DMS 273 (cell line): ENCODE results near the gene KIF17.
"Not testable (repeated sequence)": the region's sequence is repeated elsewhere in the genome, so short reads cannot be mapped to it uniquely, and the experiment has no call there.

Experiments used
- DNase-seq: peaks from one replicate; lab custom pipeline; 2025; ENCODE audit not compliant: unreplicated experiment; lab: John Stamatoyannopoulos, UW

Gene KIF17

DNA sequence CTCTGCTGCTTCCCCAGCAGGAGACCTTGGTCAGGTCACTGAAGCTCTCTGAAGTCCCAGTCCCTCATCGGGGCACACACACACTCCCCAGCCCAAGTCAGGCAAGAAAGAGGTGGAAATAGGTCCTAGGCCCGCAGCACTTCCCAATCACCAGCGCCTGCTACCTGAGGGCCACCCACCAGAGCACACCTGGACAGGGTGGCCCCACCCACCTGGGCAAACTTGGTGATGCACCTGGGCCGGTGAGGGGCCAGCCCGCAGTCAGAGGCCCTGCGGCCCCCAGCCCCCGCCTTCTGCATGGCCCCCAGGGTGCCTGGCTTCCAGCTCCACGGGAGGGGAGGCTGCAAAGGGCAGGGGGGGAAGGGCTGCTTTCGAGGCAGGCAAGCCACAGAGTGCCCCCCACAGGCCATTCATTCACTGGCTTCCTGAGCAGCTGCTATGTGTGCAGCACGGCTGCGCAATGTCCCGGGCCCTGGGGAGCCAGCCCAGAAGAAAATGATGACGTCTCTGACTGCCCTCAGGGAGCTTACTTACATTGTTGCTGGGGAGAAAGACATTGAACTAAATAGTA is 10.0 kb upstream of the KIF17 start:
- DNase-seq = peak; percentile 30

DNA sequence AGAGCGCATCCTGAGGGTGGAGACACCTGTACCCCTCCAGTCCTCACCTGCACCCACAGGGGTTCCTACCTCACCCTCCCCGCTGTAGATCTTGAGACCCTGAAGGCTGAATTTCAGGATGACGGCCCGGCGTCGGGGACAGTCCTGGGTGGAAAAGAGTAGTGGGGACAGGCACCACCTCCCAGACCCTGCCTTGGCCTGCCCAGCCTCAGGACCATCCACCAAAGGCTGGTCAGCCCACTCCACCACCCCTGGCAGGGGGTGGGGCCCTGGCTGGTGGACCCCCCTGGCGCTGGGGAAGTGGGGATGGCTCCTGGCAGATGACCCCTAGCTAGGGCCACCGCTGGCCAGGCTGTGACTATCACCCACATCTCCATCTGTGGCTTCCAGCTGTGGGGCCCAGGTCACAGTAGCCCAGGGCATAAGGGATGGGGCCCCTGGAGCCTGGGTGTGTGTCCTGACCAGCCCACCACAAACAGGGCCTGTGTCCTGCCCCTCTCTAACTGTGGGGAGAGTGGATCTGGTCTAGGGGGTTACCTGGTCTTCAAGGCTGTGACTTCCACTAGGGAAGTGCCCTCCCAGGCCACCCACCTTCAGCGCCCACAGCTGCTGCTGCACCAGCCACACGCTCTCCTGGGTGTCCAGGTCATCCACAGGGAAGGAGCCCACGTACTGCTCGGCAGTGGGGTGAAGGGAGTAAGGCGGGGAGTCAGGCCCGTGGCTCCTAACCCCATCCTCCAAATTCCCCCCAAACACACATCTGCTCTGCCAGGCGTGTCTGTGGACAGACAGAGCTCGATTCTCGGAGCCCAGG is 9.3 kb upstream of the KIF17 start:
- DNase-seq = no peak

DNA sequence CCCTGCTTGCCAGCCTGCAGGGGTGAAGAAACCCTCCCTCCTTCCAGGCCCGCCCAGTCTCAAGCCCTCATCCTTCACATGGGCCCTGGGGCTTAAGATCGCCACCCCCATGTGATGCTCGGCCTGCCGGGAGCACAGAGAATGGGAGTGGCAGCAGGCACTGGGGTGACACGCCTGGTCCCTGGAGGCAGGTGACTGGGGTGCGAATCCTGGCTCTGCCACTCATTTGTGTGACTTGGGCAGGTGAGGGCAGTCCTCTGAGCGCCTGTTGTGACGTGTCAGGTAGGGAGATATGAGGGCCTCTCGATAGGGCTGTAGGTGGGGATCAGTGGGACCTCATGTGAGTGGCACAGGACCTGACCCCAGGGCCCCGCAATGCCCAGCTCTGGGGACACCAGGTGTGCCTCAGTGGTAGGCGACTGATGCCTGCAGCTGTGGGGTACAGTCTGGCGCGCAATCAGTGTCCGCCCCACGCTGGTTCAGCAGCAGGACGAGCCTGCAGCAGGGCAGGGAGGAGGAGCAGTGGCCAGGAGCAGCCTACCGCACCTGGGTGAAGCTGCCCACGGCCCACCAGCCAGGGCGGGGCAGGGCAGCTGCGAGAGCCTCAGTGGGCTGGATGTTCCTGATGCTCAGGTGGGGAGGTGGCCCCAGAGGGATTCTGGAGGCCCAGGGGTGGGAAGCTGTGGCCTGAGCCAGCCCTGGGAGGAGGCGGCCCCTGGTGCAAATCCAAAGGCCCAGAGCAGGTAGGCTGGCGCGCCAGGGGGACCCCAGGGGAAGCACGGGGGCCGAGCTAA is 8.5 kb upstream of the KIF17 start:
- no peak for DNase-seq

DNA sequence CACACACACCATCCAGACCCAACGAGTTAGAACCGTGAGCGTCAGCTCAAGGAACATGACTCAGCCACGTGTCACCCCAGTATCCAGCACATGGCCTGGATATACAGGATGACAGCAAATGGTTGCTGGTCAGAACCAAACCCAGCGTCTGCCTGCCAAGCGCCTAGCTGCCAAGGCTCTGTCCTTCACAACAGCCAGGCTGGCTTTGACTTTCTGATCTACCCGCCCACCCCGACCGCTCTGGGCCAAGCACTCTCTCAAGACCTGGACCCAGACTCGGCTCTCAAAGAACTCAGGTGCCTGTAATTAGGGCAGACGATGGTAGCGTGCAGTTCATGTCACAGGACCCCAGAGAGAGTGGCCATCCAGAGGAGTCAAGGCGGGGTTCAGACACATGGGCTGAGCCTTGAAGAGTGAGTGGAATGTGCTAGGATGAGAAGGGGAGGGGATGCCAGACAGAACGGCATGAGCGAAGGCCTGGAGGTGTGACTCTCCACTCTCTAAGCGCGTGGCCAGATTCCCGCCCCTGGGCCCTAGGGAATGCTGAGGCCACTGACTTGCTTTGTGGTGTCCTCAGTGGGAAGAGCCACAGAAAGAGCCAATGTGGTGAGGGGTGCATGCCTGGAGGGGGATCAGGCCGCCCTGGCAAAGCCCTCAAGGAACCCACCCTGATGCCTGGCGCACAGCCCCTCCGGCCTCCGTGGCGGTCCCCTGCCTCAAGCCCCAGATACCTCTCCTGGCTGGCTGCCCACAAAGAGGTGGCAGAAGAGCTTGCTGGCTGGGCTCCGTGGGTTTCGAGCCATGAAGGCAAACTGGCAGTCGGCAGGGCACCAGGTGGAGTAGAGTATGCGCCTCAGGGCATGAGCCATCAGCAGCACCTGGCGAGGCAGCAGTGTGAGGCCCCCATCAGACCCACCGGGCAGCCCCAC is 7.6 kb upstream of the KIF17 start:
- no peak for DNase-seq

DNA sequence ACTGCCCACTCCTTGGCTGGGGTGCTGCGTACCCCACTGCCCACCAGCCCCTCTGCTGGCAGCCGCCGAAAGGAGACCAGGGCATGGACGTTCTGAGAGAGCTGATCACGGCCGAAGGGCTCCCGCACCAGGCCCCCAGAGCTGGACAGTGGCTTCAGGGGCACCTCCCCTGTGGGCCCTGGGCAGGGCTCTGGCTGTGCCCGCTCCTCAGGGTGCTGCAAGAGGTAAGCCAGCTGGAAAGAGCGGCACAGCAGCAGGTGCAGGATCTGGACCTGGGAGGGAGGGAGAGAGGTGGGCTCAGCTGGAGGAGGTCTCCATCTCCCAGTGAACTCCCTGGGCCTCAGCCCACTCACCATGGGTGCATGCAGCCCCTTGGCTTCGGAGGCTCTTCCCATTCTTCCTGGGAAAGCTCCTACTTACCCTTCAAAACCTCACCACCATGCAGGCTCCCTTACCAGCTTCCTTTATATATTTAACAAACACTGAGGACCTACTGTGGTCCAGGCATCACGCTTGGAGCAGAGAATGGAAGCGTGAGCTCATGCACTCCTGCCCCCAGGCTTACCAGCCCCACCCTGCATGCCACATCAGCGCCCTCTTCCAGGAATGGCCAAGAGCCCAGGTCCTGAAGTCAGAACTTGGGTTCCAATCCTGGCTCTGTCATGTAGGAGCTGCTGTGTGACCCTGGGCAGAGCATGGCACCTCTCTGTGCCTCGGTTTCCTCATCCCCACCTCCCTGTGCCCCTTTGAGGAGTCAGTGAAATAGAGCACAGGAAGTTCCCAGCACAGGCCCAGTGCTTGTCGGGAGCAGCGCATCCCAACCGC is 6.8 kb upstream of the KIF17 start:
- DNase-seq = no peak

DNA sequence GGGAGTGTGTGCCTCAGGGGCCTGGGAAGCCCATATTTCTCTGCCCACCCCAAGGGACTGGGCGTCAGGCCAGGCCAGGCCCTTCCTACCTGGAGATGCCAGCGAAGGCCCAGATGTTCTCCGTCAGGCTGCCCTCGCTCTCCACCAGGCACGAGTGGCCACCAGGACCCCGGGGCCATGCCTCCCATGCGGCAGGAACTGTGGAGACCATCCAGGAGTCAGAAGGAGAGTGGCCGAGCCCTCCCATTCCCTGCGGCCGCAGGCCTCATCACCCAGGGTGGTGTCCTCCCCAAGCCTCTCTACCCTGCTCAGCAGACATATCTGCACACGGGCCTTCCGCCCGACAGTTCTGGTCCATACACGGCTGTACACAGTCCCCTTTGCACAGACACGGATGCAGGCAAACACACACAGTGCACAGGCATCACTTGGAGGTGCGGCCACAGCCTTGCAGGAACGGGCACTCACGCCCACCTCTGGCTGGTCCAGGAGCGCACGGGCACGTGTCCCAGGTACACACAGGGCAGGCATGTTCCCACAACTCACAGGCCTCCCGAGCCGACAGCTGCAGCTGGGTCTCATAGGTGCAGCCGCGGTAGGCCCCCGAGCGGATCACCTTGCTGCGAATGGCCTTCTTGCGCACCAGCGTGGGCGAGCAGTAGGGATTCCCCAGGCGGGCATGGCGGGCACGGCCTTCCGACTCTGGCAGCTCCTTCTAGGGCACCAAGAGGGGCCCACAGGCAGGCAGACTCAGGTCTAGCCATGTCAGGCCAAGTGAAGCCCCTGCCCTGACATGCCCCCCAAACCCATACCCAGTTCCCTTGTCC is 5.9 kb upstream of the KIF17 start:
- no peak for DNase-seq

DNA sequence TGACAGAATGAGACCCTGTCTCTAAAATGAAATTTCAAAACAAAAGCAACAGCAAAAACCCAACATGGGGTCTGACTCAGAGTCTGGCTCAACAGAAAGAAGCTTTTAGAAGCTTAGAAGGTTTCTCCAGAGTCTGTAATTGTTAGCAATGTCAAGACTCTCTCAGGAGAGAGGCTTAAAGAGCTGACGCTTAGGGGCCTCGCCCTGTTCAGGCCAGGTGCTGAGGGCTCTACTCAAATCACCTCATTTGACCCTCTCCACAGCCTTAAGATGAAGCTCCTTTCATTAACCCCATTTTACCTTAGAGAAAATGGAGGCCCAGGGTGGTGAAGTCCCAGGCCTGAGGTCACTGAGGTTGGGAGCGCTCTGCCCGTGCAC is 5.3 kb upstream of the KIF17 start:
- no peak for DNase-seq

DNA sequence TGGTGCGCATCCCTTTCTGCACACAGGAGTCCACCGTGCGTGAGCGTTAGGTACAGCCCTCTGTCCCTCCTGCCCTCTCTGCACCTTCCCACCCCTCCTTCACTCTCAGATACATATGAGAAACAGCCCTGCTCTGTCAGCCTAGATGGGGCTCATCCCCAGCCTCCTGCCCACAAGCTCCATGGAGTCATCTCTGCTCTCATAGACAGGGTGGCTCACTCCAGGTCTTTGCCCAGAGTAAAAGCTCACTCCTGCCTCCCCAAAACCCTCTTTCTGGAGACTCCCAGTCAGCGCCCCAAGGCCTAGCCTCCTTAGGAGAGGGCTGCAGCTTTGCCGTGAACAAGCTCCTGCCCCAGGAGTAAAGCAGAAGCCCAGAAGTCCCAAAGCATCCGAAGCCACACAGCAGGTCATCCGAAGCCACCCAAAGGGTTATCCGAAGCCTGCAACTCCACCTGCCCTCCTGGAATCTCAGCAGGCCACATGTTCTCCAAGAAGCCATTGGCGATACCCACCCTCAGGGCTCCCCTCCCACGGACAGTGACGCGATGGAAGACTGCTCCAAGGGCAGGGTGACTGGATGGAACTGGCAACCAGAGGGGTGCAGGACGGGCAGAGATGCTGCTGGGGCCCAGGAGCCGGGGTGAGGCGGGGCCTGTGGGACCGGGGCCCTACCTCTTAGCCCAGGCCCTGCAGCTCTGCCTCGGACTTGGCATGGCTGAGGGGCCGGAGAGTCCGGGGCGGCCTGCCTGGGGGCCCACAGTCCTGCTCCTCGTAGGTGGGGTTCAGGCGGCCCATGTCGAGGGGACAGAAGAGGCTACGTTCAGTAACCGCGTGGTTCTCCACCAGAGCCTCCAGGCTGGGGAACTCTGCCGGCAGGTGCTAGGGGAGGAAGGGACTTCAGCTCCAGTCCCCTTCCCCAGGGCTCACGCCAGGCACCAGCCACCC is 3.6 kb upstream of the KIF17 start:
- no peak for DNase-seq

DNA sequence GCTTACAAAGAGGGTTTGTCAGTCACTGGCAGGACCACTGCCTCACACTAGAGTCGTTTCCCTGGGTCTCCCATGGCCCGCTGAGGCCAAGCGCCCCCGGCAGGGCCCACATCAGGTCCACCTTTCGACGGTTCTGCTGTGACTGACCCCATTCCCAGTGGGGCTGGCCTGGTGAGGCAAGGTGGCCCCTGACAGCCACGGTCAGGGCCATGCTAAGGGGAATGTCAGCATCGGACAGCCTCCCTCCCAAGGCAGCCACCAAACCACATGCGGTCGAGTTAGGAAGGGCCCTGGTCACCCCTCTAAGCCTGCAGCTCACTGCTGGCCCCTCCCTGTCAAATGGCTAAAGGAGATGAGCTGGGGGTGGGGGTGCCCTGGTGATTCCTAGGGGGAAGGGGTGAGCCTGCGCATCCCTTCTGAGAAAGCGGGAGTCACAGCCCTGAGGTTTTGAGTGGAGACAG is 2.9 kb upstream of the KIF17 start:
- no peak for DNase-seq

DNA sequence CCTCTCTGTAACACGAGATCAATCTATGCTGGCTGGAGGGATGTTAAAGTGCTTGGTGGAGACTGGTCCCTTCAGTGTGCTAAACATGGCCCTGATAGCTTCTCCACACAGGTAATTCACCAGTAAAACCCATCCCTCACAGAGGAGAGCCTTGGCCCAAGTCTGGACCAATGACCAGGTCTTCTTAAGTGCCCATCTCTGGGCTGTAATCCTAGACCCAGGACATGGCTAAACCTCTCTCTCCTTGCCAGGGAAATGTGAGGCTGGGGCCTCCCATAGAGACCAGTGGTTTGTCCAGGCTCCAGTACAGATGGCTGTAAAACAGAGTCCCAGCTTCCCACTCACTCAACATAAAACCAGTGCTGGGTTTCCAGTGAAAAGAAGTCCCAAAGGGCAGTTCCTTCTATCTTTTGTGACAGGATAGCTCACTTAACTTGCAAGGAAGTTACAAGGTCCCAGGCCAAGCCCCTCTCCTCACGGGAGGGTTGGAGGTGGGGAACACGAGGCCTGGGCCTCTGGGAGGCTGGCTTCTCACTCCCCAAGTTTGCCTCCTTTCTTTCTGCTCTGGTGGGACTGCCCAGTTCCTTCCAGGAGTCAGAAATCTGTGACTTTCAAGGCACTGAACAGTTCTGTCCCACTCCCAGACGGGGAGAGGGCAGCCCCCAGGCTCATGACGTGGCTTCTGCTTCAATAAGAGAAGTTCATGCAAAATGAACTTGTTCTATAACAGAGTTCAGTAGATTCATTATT is 2.2 kb upstream of the KIF17 start:
- DNase-seq = no peak

DNA sequence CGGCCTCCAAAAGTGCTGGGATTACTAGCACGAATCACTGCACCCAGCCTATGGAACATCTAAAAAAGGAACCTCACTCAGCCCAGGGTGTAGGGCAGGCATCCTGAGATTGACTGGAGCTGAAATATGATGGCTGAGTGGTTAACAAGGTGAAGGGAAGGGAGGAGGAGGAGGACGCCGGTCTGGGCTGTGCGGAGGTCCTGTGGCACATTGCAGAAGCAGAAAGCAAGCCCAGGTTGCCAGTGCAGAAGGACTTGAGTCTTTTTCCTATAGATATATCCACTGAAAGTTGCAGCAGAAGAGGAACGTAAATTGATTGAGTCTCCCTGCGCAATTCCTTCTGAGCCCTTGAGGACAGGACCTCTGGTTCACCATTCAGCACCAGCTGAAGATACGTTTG is 1.5 kb upstream of the KIF17 start:
- no peak for DNase-seq

DNA sequence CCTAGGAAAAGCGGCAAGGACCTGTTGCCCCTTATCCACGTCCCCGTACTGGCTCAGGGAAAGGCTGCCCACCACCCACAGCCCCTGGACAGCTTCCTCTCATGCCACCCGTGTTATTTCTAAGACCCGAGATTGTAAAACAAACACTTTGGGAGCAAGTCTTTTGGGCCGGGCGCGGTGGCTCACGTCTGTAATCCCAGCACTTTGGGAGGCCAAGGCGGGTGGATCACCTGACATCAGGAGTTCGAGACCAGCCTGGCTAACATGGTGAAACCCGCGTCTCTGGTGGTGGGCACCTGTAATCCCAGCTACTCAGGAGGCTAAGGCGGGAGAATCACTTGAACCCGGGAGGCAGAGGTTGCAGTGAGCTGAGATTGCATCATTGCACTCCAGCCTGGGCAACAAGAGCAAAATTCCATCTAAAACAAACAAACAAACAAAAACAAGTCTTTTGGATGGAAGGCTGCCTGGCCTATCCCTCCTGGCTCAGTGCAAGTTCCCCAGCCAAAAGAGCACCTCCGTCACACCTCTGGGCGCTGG is 606 bp upstream of the KIF17 start:
- not testable (repeated sequence) for DNase-seq

DNA sequence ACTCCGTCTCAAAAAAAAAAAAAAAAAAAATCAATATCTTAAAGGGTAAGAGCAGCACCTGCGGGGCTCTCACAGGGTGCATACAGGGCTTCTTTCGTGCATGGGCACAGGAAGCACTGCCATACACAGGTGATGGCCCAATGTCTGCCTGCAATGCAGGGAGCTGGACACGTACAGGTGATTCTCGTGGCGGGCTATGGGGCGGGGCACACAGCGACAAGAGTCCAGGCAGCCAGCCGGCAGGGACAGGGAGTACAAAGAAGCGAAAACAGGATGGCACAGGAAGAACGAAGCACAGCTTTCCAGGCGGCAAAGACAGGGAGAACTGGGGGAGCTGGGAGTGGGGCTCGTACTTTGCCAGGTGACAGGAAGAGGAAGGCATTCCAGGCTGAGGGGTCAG is 1.6 kb downstream of the KIF17 start:
- no peak for DNase-seq

DNA sequence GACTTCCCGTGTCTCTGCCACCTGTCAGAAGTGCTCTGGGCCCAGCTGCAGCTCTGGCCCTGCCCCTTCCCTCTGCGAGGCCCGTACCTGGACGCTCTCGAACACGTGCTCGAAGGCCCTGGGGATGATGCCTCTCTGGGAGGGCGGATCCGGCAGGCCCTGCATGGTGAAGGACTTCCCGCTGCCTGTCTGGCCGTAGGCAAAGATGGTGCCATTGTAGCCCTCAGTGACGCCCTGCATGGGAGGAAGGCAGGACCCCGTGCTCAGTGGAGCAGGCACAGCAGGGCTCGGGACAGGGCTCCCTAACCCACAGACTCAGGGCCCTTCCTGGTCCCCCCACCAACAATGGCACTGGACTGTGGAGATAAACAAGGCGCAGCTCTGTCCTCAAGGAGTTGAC is 2.4 kb downstream of the KIF17 start:
- DNase-seq = no peak

DNA sequence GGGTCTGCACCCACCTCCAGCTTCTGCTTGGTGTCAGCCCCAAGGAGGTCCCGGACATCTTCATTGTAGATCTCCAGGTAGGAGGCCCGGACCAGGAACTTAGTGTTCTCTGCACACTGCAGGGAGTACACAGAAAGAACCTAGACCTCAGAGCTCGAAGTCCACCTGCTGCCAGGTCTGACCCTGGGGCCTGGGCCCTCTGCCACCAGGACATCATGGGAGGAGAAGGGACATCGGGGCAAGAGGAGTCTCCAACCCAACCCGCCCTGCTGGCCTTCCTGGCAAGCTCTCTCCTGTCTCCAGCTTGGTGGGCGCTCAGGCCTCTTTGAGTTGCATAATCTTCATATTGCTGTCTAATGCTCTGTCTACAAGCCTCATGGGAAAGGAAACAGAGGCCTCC is 4.4 kb downstream of the KIF17 start:
- no peak for DNase-seq

DNA sequence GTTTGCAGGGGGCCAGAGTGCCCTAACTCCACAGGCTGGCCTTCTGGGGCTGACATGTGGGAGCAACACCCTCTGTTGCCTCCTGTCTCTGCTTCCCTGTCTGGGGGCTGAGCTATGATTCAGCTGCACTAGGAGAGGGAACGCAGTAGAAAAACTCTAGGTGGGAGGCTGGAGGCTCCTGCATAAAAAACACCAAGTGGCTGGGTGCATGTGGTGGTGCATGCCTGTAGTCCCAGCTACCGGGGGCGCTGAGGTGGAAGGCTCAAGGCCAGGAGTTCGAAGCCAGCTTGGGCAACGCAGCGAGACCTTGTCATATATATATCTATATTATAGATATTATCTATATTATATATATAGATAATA is 5.6 kb downstream of the KIF17 start:
- peak; percentile 82 for DNase-seq
